K562 (cell line): Measurements from ENCODE around the gene ZNF652. TPM values are rescaled to one million over a fixed set of nuclear protein-coding genes. Genes with fewer than 3 reads are reported as not detected.

Experiments used
- ATAC-seq: fragments of 200-7000 bp; cut with Tn5 transposase; 3 replicates; pipeline ENCODE4 v1.9.1; 2020; ENCODE audit warnings: moderate library complexity
- BruUV-seq: library from RNA; stranded (reverse); fragments of 400-500 nt; replicated peaks from 2 replicates; lab custom pipeline; 2021; lab: Mats Ljungman, UMichigan
- CTCF ChIA-PET: fragments of 300-600 bp; formaldehyde crosslinking; extraction: SDS; loops from one replicate; lab custom pipeline; 2021; ENCODE audit warnings: low intra/inter-chr PET ratio; lab: Yijun Ruan, JAX
- POLR2A ChIA-PET: fragments of 300-600, 350-650 bp; sonication (Branson Sonifier 250); formaldehyde crosslinking; extraction: SDS; loops from one replicate; lab custom pipeline; 2021; ENCODE audit warnings: antibody characterized with exemption, inconsistent platforms; lab: Yijun Ruan, JAX
- DNase-seq, 4 experiments: peaks; one replicate each; pipeline versions ENCODE4 v3.0.0 to v3.0.0-alpha.2; 2011 to 2018; ENCODE audit warnings: low spot score in 3 of 4, mixed read lengths in 3 of 4; ENCODE audit errors: extremely low read depth in 1 of 4
- FAIRE-seq: peaks from 2 replicates; lab custom pipeline; 2011; peaks lifted over from hg19 to GRCh38; lab: Jason Lieb, UNC
- H2AFZ ChIP-seq: 2 replicates; pipeline ENCODE4 v1.6.0; 2011; ENCODE audit warnings: low read depth, low read length, control low read depth, inconsistent platforms
- H3K27ac ChIP-seq: fragments of 200-600 bp; 3 replicates; pipeline ENCODE4 v1.8.0; 2011; ENCODE audit warnings: low read depth, mild to moderate bottlenecking, control low read depth, inconsistent platforms, low read length, moderate library complexity, mixed read lengths; ENCODE audit errors: extremely low read depth
- H3K27me3 ChIP-seq, 2 experiments: fragments of 300-600 bp in 1 of 2; 2 replicates in 1 of 2; 3 replicates in 1 of 2; pipeline versions ENCODE4 v1.6.0 to v1.8.0; 2011; ENCODE audit warnings: inconsistent platforms in 2 of 2, low read length in 2 of 2, mild to moderate bottlenecking in 1 of 2, mixed read lengths in 1 of 2, moderate library complexity in 1 of 2; ENCODE audit not compliant: control insufficient read depth in 2 of 2, insufficient read depth in 2 of 2
- H3K36me3 ChIP-seq: fragments of 300-600 bp; 3 replicates; pipeline ENCODE4 v1.8.0; 2011; ENCODE audit warnings: mild to moderate bottlenecking, low read length, inconsistent platforms; ENCODE audit not compliant: control insufficient read depth, insufficient read depth
- H3K4me1 ChIP-seq, 2 experiments: fragments of 200-600 bp in 1 of 2; replicated peaks in 1 of 2; 2 replicates in 1 of 2; 3 replicates in 1 of 2; pipeline versions ENCODE4 v1.5.1 to v1.8.0; 2011; ENCODE audit warnings: inconsistent platforms in 2 of 2, low read length in 2 of 2, mild to moderate bottlenecking in 1 of 2, mixed read lengths in 1 of 2, moderate library complexity in 1 of 2; ENCODE audit not compliant: control insufficient read depth in 2 of 2, insufficient read depth in 2 of 2
- H3K4me2 ChIP-seq: 2 replicates; pipeline ENCODE4 v1.6.1; 2011; ENCODE audit warnings: low read length, control low read depth, inconsistent platforms, mixed read lengths; ENCODE audit not compliant: insufficient read depth
- H3K4me3 ChIP-seq: fragments of 200-600 bp; sonication (generic), shearing (Covaris generic); 2 replicates; pipeline ENCODE4 v1.5.1; 2016; ENCODE audit warnings: control low read depth, inconsistent platforms
- H3K79me2 ChIP-seq: fragments of 200-600 bp; 3 replicates; pipeline ENCODE4 v1.8.0; 2011; ENCODE audit warnings: low read length, inconsistent platforms; ENCODE audit not compliant: control insufficient read depth, insufficient read depth
- H3K9ac ChIP-seq, 2 experiments: 2 replicates each; pipeline versions ENCODE4 v1.6.0 to v1.6.1; 2011; ENCODE audit warnings: low read depth in 2 of 2, low read length in 2 of 2, control low read depth in 1 of 2, inconsistent platforms in 1 of 2, mild to moderate bottlenecking in 1 of 2, mixed read lengths in 1 of 2; ENCODE audit not compliant: insufficient read depth in 1 of 2
- H3K9me1 ChIP-seq: one replicate; pipeline ENCODE4 v1.6.0; 2011; ENCODE audit warnings: inconsistent platforms, mild to moderate bottlenecking, low read length, moderate library complexity; ENCODE audit not compliant: control insufficient read depth, insufficient read depth
- H3K9me3 ChIP-seq: replicated peaks from 2 replicates; pipeline ENCODE4 v1.5.1; 2011; ENCODE audit warnings: low read depth, low read length, inconsistent platforms; ENCODE audit not compliant: control insufficient read depth, insufficient read depth
- H4K20me1 ChIP-seq: replicated peaks from 2 replicates; pipeline ENCODE4 v1.6.1; 2011; ENCODE audit warnings: low read length, inconsistent platforms, mixed read lengths; ENCODE audit not compliant: control insufficient read depth, insufficient read depth
- CTBP1 ChIP-seq: fragments of 450-650 bp; IDR thresholded peaks from 2 replicates; pipeline ENCODE4 v1.6.1; 2016; ENCODE audit warnings: borderline replicate concordance
- HDAC8 ChIP-seq: fragments of 450-650 bp; IDR thresholded peaks from 2 replicates; pipeline ENCODE4 v1.6.1; 2016; ENCODE audit warnings: mild to moderate bottlenecking, missing genetic modification characterization, moderate library complexity, missing compliant biosample characterization
- KAT2B ChIP-seq: IDR thresholded peaks from one replicate; pipeline ENCODE4 v1.6.1; 2012; ENCODE audit warnings: low read depth, mild to moderate bottlenecking, control low read depth, inconsistent platforms, low read length, moderate library complexity
- NCOR1 ChIP-seq: fragments of 450-650 bp; IDR thresholded peaks from 2 replicates; pipeline ENCODE4 v1.6.1; 2016; ENCODE audit warnings: mild to moderate bottlenecking, moderate library complexity
- RHOXF2B ChIP-seq: fragments of 250-450 bp; sonication (Bioruptor Pico); conservative IDR thresholded peaks from 2 replicates; pipeline ENCODE4 v1.5.1; 2021
- TCFL5 ChIP-seq: fragments of 250-450 bp; sonication (Bioruptor Pico); conservative IDR thresholded peaks from 2 replicates; pipeline ENCODE4 v1.6.1; 2021; ENCODE audit warnings: mild to moderate bottlenecking, moderate library complexity, matching md5 sums
- ZNF12 ChIP-seq: sonication (generic); formaldehyde crosslinking; IDR thresholded peaks from 2 replicates; pipeline ENCODE4 v1.4.0; 2020; ENCODE audit warnings: mild to moderate bottlenecking, missing genetic modification reagents
- ZNF551 ChIP-seq: fragments of 250-450 bp; sonication (Bioruptor Pico); IDR thresholded peaks from 2 replicates; pipeline ENCODE4 v1.5.0; 2021; ENCODE audit warnings: mild to moderate bottlenecking, moderate library complexity
- WGBS: fragments of 100-300 bp; shearing (Covaris generic); methylation state at CpG from one replicate; pipeline ENCODE4 v1.1.6; 2016; ENCODE audit warnings: low coverage, mixed read lengths; ENCODE audit not compliant: insufficient coverage; ENCODE audit errors: missing lambda C conversion rate; 5-methylcytosine and 5-hydroxymethylcytosine counted together
- in situ Hi-C: fragments of 300-500 bp; cut with MboI; formaldehyde crosslinking; loops from 4 replicates; pipeline ENCODE4 v1.15.0; 2018; ENCODE audit warnings: inconsistent platforms, mixed read lengths
- intact Hi-C: fragments of 100-400 bp; cut with micrococcal nuclease; formaldehyde crosslinking; loops from 2 replicates; pipeline ENCODE4 v1.14.2; 2022
- polyA plus RNA-seq, 8 experiments: library from polyadenylated mRNA; depleted of rRNA in 4 of 8; stranded (reverse) in 5 of 8; unstranded in 3 of 8; fragments of >200 nt; fragmentation: Nextera tagmentation in 2 of 8; fragmentation: Illumina TruSeq in 1 of 8; extraction: Ambion mirVana in 2 of 8; extraction: Trizol in 1 of 8; gene quantifications; 2 replicates each; pipeline versions ENCODE4 v1.2.1 to v1.2.3, GENCODE V29; 2011 to 2014; ENCODE audit warnings: inconsistent platforms in 1 of 8, missing spikeins in 1 of 8
- total RNA-seq, 7 experiments: library from RNA; depleted of rRNA in 6 of 7; stranded (reverse); fragments of >200 nt in 6 of 7; fragmentation: Illumina TruSeq in 2 of 7; extraction: Trizol in 2 of 7; gene quantifications; 2 replicates each; pipeline versions ENCODE4 v1.2.1 to v1.2.3, GENCODE V29; 2011 to 2021; ENCODE audit warnings: low replicate concordance in 1 of 7
- TF ChIP-seq, protein P1 (sequence below): conservative IDR thresholded peaks from 2 replicates; pipeline ENCODE4 v1.6.1; 2011; ENCODE audit warnings: low read depth, mild to moderate bottlenecking, low read length; ENCODE audit not compliant: control insufficient read depth
- TF ChIP-seq, protein P2 (sequence below): fragments of 150-350 bp; IDR thresholded peaks from 2 replicates; pipeline ENCODE4 v1.6.1; 2014; ENCODE audit warnings: low read depth, mild to moderate bottlenecking, low read length, borderline replicate concordance

Gene ZNF652
- total and polyA plus RNA-seq, 9 of the 15 experiments (the other 6 are each of a cell fraction or from before 2014, with no cell fraction given) = 5.1 to 15.5 (median 7.8) TPM

- TF ChIP-seq KAT2B (no peak), CTBP1 (no peak), RHOXF2B (no peak), ZNF551 (no peak), TCFL5 (CRISPR knock-in tag) (no peak)
- TF ChIP-seq, protein P1, sequence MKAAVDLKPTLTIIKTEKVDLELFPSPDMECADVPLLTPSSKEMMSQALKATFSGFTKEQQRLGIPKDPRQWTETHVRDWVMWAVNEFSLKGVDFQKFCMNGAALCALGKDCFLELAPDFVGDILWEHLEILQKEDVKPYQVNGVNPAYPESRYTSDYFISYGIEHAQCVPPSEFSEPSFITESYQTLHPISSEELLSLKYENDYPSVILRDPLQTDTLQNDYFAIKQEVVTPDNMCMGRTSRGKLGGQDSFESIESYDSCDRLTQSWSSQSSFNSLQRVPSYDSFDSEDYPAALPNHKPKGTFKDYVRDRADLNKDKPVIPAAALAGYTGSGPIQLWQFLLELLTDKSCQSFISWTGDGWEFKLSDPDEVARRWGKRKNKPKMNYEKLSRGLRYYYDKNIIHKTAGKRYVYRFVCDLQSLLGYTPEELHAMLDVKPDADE = no peak
Measured at GRCh38 chr17:49259663-49260010, 102.4 kb downstream of the ZNF652 start (continued).

DNA sequence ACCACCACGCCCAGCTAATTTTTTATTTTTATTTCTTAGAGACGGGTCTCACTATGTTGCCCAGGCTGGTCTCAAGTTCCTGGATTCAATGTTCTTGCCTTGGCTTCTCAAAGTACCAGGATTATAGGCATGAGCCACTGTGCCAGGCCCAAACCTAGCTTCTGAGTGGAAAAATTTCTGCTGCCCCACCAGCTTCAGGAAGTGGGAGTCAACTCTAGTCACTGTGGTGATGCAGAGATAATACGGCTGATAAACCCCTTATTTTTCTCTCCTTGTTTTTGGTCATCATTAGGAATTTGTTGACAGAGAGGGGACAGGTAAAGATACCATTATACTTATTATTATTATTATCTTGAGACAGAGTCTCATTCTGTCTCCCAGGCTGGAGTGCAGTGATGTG, 103.7 kb downstream of the ZNF652 start:
- H3K4me1 ChIP-seq = peaks cover 4 to 13% of the 10 kb centered on the region in 2 experiments; a peak in 4 of 5 replicates
- H3K36me3 ChIP-seq = no peaks in the 10 kb centered on the region
- no peaks in the 10 kb centered on the region for H4K20me1 ChIP-seq
- ChIA-PET POLR2A (interaction anchor here (0.5 kb wide), 1 partner anchor 29 kb away, joined by 3 read pairs; no protein-coding TSS in a partner anchor), CTCF (no interaction called here)
- no peak for FAIRE-seq
- H2AFZ ChIP-seq = no peak overlapping the region
- WGBS = 33% methylated on average over 3 of the region's 3 CpGs
- ATAC-seq = no peak
- H3K27ac ChIP-seq = no peak overlapping the region
- intact Hi-C loops = no loop called here
- H3K9me3 ChIP-seq = no peaks in the 10 kb centered on the region
- H3K9me1 ChIP-seq = no peaks in the 10 kb centered on the region
- no peak overlapping the region for H3K9ac ChIP-seq
- H3K4me3 ChIP-seq = no peak overlapping the region
- no peak overlapping the region for H3K4me2 ChIP-seq
- DNase-seq = no peak
- BruUV-seq = no TSS peak
- no peaks in the 10 kb centered on the region for H3K79me2 ChIP-seq
- TF ChIP-seq, protein P2, sequence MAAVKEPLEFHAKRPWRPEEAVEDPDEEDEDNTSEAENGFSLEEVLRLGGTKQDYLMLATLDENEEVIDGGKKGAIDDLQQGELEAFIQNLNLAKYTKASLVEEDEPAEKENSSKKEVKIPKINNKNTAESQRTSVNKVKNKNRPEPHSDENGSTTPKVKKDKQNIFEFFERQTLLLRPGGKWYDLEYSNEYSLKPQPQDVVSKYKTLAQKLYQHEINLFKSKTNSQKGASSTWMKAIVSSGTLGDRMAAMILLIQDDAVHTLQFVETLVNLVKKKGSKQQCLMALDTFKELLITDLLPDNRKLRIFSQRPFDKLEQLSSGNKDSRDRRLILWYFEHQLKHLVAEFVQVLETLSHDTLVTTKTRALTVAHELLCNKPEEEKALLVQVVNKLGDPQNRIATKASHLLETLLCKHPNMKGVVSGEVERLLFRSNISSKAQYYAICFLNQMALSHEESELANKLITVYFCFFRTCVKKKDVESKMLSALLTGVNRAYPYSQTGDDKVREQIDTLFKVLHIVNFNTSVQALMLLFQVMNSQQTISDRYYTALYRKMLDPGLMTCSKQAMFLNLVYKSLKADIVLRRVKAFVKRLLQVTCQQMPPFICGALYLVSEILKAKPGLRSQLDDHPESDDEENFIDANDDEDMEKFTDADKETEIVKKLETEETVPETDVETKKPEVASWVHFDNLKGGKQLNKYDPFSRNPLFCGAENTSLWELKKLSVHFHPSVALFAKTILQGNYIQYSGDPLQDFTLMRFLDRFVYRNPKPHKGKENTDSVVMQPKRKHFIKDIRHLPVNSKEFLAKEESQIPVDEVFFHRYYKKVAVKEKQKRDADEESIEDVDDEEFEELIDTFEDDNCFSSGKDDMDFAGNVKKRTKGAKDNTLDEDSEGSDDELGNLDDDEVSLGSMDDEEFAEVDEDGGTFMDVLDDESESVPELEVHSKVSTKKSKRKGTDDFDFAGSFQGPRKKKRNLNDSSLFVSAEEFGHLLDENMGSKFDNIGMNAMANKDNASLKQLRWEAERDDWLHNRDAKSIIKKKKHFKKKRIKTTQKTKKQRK = no peak
- TF ChIP-seq HDAC8 (tag) = no peak
- no peak for TF ChIP-seq ZNF12 (CRISPR knock-in tag)
- no peak for TF ChIP-seq NCOR1
- TF ChIP-seq, all 486 proteins: peak for 0
- in situ Hi-C loops = no loop called here
- H3K27me3 ChIP-seq = peaks cover 0 to 19% of the 10 kb centered on the region in 2 experiments; a peak in 2 of 5 replicates
